HG02938 (cell line): ENCODE measurements around the gene CDC6.

Experiments
- ATAC-seq: cut with Tn5 transposase; IDR thresholded peaks from one replicate; pipeline ENCODE4 v1.9.1; 2021; ENCODE audit warnings: mild to moderate bottlenecking, moderate library complexity; ENCODE audit not compliant: unreplicated experiment

The CDC6 gene

GRCh38 chr17:40338941-40339649, 51.4 kb downstream of the CDC6 start:
- ATAC-seq, result no peak

- ATAC-seq, result no peak
These were observed 52.6 kb downstream of the CDC6 start for GRCh38 chr17:40340327-40340726.

GRCh38 chr17:40340880-40341807, 53.5 kb downstream of the CDC6 start:
- peak; percentile 49 for ATAC-seq

- ATAC-seq, result no peak
These were observed 54.3 kb downstream of the CDC6 start for GRCh38 chr17:40341808-40342503.

- no peak for ATAC-seq
These were observed 55.0 kb downstream of the CDC6 start for GRCh38 chr17:40342504-40343218.

GRCh38 chr17:40343219-40344119, 55.8 kb downstream of the CDC6 start:
- ATAC-seq, result no peak

GRCh38 chr17:40344421-40345160, 56.9 kb downstream of the CDC6 start:
- ATAC-seq, result no peak

- no peak for ATAC-seq
These were observed 57.7 kb downstream of the CDC6 start for GRCh38 chr17:40345161-40345993.

GRCh38 chr17:40345994-40346764, 58.5 kb downstream of the CDC6 start:
- ATAC-seq, result no peak

- ATAC-seq, result no peak
These were observed 59.1 kb downstream of the CDC6 start for GRCh38 chr17:40346765-40347158.

GRCh38 chr17:40347319-40348135, 59.8 kb downstream of the CDC6 start:
- ATAC-seq, result no peak

GRCh38 chr17:40348136-40348504, 60.4 kb downstream of the CDC6 start:
- ATAC-seq, result no peak

GRCh38 chr17:40348562-40349476, 61.1 kb downstream of the CDC6 start:
- ATAC-seq, result no peak

- no peak for ATAC-seq
These were observed 61.8 kb downstream of the CDC6 start for GRCh38 chr17:40349477-40349894.

- ATAC-seq, result no peak
These were observed 62.4 kb downstream of the CDC6 start for GRCh38 chr17:40349895-40350688.
